GM23338 (cell line): Measurements from ENCODE around the gene PM20D1.

Source experiments
- CREB1 ChIP-seq: fragments of 250-450 bp; sonication (Bioruptor Pico); IDR thresholded peaks from 2 replicates; pipeline ENCODE4 v1.5.0; 2020; ENCODE audit warnings: low read depth, mild to moderate bottlenecking, moderate library complexity
- EZH2 ChIP-seq: fragments of 200-600 bp; sonication (generic); IDR thresholded peaks from one replicate; pipeline ENCODE4 v1.8.0; 2017; ENCODE audit warnings: antibody characterized with exemption, mild to moderate bottlenecking, low read depth; ENCODE audit not compliant: unreplicated experiment
- EZH2phosphoT487 ChIP-seq: fragments of 200-600 bp; sonication (generic); IDR thresholded peaks from one replicate; pipeline ENCODE4 v1.8.1; 2018; ENCODE audit warnings: antibody characterized with exemption; ENCODE audit not compliant: unreplicated experiment
- NANOG ChIP-seq: IDR thresholded peaks from 2 replicates; pipeline ENCODE4 v1.6.1; 2016; ENCODE audit warnings: antibody characterized with exemption, borderline replicate concordance
- POLR2AphosphoS5 ChIP-seq: IDR thresholded peaks from 2 replicates; pipeline ENCODE4 v1.6.1; 2016; ENCODE audit warnings: antibody characterized with exemption, low read depth
- ZNF114 ChIP-seq: fragments of 250-450 bp; sonication (Bioruptor Pico); IDR thresholded peaks from 2 replicates; pipeline ENCODE4 v1.5.0; 2020; ENCODE audit warnings: mild to moderate bottlenecking, moderate library complexity
- TF ChIP-seq, protein P1 (sequence below), 2 experiments: fragments of 200-600 bp in 1 of 2; sonication (generic) in 1 of 2; conservative IDR thresholded peaks; 2 replicates each; pipeline versions ENCODE4 v1.5.1 to v1.6.1; 2016 to 2017; ENCODE audit warnings: antibody characterized with exemption in 2 of 2, low read depth in 2 of 2, mild to moderate bottlenecking in 2 of 2, moderate library complexity in 1 of 2
- TF ChIP-seq, protein P2 (sequence below): IDR thresholded peaks from one replicate; pipeline ENCODE4 v1.6.1; 2018; ENCODE audit warnings: antibody characterized with exemption; ENCODE audit not compliant: unreplicated experiment
- TF ChIP-seq, protein P3 (sequence below): fragments of 250-450 bp; sonication (Bioruptor Pico); IDR thresholded peaks from 2 replicates; pipeline ENCODE4 v1.5.0; 2020; ENCODE audit warnings: mild to moderate bottlenecking, moderate library complexity

DNA sequence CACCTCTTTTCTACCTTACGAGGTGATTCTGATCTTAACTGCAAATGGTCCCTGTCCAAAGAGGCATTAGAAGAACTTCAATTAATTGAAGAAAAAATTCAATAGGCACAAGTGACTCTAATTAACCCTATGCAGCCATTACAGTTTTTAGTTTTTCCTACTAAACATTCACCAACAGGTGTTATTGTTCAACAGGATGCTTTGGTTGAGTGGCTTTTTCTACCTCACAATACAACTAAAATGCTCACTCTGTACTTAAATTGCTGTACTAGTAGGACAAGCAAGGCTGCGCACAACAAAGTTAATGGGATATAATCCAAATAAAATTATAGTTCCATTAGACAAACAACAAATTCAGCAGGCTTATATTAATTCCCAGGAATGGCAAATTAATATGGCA is 11.6 kb upstream of the PM20D1 start:
- TF ChIP-seq EZH2 (no peak), POLR2AphosphoS5 (no peak), ZNF114 (no peak), CREB1 (CRISPR knock-in tag) (no peak), NANOG (no peak), EZH2phosphoT487 (no peak)
- TF ChIP-seq, protein P1, sequence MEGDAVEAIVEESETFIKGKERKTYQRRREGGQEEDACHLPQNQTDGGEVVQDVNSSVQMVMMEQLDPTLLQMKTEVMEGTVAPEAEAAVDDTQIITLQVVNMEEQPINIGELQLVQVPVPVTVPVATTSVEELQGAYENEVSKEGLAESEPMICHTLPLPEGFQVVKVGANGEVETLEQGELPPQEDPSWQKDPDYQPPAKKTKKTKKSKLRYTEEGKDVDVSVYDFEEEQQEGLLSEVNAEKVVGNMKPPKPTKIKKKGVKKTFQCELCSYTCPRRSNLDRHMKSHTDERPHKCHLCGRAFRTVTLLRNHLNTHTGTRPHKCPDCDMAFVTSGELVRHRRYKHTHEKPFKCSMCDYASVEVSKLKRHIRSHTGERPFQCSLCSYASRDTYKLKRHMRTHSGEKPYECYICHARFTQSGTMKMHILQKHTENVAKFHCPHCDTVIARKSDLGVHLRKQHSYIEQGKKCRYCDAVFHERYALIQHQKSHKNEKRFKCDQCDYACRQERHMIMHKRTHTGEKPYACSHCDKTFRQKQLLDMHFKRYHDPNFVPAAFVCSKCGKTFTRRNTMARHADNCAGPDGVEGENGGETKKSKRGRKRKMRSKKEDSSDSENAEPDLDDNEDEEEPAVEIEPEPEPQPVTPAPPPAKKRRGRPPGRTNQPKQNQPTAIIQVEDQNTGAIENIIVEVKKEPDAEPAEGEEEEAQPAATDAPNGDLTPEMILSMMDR (conservative IDR thresholded peaks at IDR 0.05; ENCODE audit: low read depth in 2 of 2), result no peak
- TF ChIP-seq, protein P2, sequence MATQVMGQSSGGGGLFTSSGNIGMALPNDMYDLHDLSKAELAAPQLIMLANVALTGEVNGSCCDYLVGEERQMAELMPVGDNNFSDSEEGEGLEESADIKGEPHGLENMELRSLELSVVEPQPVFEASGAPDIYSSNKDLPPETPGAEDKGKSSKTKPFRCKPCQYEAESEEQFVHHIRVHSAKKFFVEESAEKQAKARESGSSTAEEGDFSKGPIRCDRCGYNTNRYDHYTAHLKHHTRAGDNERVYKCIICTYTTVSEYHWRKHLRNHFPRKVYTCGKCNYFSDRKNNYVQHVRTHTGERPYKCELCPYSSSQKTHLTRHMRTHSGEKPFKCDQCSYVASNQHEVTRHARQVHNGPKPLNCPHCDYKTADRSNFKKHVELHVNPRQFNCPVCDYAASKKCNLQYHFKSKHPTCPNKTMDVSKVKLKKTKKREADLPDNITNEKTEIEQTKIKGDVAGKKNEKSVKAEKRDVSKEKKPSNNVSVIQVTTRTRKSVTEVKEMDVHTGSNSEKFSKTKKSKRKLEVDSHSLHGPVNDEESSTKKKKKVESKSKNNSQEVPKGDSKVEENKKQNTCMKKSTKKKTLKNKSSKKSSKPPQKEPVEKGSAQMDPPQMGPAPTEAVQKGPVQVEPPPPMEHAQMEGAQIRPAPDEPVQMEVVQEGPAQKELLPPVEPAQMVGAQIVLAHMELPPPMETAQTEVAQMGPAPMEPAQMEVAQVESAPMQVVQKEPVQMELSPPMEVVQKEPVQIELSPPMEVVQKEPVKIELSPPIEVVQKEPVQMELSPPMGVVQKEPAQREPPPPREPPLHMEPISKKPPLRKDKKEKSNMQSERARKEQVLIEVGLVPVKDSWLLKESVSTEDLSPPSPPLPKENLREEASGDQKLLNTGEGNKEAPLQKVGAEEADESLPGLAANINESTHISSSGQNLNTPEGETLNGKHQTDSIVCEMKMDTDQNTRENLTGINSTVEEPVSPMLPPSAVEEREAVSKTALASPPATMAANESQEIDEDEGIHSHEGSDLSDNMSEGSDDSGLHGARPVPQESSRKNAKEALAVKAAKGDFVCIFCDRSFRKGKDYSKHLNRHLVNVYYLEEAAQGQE, result no peak
- TF ChIP-seq, protein P3, sequence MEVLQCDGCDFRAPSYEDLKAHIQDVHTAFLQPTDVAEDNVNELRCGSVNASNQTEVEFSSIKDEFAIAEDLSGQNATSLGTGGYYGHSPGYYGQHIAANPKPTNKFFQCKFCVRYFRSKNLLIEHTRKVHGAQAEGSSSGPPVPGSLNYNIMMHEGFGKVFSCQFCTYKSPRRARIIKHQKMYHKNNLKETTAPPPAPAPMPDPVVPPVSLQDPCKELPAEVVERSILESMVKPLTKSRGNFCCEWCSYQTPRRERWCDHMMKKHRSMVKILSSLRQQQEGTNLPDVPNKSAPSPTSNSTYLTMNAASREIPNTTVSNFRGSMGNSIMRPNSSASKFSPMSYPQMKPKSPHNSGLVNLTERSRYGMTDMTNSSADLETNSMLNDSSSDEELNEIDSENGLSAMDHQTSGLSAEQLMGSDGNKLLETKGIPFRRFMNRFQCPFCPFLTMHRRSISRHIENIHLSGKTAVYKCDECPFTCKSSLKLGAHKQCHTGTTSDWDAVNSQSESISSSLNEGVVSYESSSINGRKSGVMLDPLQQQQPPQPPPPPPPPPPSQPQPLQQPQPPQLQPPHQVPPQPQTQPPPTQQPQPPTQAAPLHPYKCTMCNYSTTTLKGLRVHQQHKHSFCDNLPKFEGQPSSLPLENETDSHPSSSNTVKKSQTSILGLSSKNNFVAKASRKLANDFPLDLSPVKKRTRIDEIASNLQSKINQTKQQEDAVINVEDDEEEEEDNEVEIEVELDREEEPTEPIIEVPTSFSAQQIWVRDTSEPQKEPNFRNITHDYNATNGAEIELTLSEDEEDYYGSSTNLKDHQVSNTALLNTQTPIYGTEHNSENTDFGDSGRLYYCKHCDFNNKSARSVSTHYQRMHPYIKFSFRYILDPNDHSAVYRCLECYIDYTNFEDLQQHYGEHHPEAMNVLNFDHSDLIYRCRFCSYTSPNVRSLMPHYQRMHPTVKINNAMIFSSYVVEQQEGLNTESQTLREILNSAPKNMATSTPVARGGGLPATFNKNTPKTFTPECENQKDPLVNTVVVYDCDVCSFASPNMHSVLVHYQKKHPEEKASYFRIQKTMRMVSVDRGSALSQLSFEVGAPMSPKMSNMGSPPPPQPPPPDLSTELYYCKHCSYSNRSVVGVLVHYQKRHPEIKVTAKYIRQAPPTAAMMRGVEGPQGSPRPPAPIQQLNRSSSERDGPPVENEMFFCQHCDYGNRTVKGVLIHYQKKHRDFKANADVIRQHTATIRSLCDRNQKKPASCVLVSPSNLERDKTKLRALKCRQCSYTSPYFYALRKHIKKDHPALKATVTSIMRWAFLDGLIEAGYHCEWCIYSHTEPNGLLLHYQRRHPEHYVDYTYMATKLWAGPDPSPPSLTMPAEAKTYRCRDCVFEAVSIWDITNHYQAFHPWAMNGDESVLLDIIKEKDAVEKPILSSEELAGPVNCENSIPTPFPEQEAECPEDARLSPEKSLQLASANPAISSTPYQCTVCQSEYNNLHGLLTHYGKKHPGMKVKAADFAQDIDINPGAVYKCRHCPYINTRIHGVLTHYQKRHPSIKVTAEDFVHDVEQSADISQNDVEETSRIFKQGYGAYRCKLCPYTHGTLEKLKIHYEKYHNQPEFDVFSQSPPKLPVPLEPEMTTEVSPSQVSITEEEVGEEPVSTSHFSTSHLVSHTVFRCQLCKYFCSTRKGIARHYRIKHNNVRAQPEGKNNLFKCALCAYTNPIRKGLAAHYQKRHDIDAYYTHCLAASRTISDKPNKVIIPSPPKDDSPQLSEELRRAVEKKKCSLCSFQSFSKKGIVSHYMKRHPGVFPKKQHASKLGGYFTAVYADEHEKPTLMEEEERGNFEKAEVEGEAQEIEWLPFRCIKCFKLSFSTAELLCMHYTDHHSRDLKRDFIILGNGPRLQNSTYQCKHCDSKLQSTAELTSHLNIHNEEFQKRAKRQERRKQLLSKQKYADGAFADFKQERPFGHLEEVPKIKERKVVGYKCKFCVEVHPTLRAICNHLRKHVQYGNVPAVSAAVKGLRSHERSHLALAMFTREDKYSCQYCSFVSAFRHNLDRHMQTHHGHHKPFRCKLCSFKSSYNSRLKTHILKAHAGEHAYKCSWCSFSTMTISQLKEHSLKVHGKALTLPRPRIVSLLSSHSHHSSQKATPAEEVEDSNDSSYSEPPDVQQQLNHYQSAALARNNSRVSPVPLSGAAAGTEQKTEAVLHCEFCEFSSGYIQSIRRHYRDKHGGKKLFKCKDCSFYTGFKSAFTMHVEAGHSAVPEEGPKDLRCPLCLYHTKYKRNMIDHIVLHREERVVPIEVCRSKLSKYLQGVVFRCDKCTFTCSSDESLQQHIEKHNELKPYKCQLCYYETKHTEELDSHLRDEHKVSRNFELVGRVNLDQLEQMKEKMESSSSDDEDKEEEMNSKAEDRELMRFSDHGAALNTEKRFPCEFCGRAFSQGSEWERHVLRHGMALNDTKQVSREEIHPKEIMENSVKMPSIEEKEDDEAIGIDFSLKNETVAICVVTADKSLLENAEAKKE, result no peak
